ENCODE data around the gene MAPK8.

DNA sequence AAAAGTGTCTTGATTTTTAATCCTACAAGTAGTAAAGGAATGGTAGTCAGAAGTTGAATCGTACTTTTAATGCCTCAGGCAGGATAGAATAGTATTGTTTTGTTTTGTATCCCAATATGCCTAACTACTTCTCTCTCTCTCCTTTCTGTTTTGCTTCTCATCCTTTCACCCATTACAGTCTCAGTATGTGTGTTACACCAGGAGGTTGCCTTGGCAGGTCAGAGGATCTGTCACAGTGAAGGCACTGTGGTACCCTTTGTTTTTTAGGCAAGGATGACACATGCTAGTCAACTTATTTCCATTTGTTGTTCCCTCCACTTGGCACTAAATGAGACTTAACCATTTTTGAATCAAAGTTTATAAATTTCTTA lies 94.4 kb downstream of the MAPK8 start:
- no peak for TF ChIP-seq CTCF (IDR thresholded peaks at IDR 0.05; ENCODE audit: low read length)
- no peak for TF ChIP-seq EZH2 (optimal IDR thresholded peaks at IDR 0.05; ENCODE audit: low read depth, low read length)

All from MM.1S (cell line).